Inflammatory macrophage treated with lipopolysaccharide for 4 hours (primary cell): ENCODE measurements around the gene CYYR1.

Experiments used
- DNase-seq: peaks from one replicate; pipeline ENCODE4 v3.0.0-alpha.2; 2020

The CYYR1 gene

DNA sequence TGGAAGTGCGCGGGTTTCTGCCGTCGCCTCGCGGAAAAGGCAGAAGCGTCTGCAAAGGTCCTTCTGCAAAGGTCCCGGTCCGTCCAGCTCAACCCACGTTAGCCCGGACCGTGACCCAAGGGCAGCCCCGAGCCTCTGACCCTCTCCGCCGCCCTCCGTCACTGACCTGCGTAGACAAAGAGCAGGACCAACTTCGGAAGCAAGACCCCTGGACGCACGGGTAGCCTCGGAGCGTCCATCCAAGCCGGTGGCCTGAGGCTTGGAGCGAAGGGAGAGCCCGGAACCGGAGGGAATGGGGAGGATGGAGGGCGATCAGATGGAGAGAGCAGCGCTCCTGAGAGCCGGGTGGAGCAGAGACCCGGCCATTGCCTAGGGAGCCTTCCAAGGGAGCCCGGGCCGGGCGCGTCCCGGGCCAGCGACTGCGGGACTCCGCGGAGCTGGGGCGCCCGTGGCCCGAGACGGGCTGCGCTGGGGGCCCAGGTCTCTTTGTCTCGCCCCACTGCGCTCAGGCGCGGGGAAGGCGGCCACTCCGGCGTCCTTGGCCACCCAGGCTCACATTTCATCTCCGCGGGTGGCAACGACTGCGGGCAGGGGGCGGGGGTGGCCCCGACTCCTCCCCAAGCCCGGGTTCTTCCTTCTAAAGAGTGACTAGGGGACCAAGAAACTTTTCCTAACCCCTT is at the start of gene CYYR1:
TSS of gene CYYR1 (minus strand) at position 585 of the 680 bp plus-strand sequence. CDS start at position 239, 346 bp downstream.
- no peak for DNase-seq

DNA sequence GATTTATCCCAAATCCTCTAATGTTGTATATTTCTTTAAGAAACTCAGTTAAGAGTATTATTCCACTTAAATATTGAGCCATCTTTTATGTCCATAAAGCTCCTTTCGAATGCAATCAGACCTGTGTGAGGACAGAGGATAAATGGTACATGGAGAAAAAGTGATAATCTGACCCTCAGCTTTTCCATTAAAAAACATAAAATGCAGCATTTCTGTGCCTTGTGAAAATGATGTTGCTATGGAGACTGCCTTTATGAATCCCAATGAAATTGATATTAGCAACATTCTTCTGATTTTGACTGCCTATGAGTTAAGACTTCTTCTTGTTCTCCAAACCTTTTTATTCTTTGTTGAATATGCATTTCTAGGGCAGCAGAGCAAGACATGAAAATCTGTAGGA is 44.1 kb upstream of the CYYR1 start:
- no peak for DNase-seq

- peak; percentile 8 for DNase-seq
These were observed 41.2 kb upstream of the CYYR1 start for GRCh38 chr21:26614251-26614650.

DNA sequence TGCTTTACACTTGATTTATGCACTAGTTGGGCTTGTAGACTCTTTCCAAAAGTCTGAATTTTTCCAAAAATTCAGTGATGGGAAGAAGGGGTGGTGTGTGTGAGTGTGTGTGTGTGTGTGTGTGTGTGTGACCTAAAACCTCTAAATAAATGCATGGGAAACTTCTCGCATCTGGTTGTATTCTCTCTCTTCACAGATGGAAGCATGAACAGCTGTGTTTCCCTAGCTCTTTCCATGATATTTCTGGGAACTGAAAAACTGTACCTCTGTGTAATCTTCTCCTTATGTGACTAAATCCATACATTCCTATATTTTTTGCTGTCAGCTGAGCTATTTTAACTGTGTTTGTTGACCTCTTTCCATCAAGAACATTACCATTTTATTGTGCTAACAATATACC is 26.2 kb upstream of the CYYR1 start:
- no peak for DNase-seq

DNA sequence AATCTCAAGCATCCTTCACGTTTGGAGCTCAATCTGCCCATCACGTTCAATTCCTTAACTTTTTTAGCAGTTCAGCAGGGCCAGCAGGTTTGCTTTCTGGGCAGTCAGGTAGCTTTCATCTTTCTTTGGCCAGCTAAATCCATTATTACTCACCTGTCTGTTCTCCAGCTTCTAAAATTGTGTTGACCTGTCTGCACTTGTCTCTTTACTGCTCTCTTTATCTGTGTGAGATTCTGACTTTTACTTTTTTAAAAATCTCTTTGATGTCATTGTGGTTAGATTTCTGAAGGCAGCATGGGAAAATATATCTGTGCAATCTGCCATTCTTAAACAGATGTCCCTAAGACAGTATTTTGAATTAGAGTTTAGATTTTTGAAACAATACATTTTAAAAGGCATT is 24.9 kb upstream of the CYYR1 start:
- DNase-seq = no peak

GRCh38 chr21:26597031-26597430 is 23.9 kb upstream of the CYYR1 start:
- DNase-seq = no peak

GRCh38 chr21:26595971-26596370 is 22.9 kb upstream of the CYYR1 start:
- no peak for DNase-seq

- no peak for DNase-seq
These were observed 20.7 kb upstream of the CYYR1 start for GRCh38 chr21:26593800-26594199.

DNA sequence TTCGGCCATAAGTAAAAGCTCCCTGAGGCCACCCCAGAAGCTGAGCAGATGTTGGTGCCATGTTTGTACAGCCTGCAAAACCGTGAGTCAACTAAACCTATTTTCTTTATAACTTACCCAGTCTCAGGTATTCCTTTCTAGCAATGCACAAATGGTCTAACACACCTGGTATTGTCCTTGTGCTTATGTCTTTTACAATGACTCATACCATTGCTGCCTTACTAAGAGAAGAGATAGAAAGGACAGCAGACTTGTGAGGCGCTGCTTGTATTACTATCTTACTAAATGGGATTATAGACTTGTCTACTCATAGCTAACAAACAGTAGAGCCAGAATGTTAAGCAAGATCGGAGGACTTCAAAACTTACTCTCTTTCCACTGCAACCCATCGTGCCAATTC is 18.5 kb upstream of the CYYR1 start:
- no peak for DNase-seq

- DNase-seq = no peak
These were observed 15.4 kb upstream of the CYYR1 start for GRCh38 chr21:26588446-26588845.

DNA sequence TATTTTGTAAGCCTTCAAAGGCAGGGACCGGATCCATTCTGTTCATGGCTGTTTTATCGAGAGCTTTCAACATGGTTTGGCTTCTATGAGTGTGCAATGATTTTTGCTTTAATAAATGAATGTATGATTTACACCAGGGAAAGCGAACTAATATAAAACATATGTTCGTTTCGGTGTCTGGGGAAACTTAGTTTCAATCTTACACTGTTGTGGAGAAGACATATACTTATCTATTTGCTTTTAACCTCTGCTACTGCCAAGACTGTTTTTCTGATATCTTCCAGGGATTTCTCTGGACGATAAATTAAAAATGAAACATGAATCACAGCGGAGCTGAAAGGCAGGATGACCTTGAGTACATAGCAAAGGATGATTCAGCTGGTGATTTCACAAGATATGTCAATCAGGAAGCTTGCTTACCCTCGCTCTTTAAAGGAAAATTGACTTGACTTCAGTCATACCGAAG is 14.7 kb upstream of the CYYR1 start:
- peak; percentile 39 for DNase-seq

- DNase-seq = no peak
These were observed 10.7 kb upstream of the CYYR1 start for GRCh38 chr21:26583769-26584168.

DNA sequence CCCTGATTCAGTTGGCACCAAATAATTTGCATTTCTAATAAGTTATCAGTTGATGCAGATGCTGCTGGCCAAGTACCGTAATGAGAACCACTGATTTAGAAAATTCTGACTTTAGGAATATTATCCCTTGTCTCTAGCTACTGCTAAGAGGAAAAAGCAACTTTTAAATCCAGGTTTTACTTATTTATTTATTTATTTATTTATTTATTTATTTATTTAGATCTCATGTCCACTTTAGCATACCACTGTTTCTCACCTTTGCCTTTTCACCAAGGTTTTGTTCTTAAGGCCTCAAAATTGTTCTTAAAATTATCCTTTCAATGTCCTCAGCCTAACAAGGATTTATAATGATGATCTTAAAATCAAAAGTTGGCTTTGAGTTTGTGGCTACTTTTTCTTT is 8.7 kb upstream of the CYYR1 start:
- DNase-seq = no peak

GRCh38 chr21:26572076-26572701 is 897 bp downstream of the CYYR1 start:
- no peak for DNase-seq

- no peak for DNase-seq
These were observed 2.9 kb downstream of the CYYR1 start for GRCh38 chr21:26570203-26570602.

GRCh38 chr21:26565546-26565945 is 7.5 kb downstream of the CYYR1 start:
- no peak for DNase-seq

- DNase-seq = peak; percentile 69
These were observed 8.0 kb downstream of the CYYR1 start for GRCh38 chr21:26565111-26565510.

- peak; percentile 21 for DNase-seq
These were observed 9.1 kb downstream of the CYYR1 start for GRCh38 chr21:26563856-26564503.

GRCh38 chr21:26560612-26561011 is 12.5 kb downstream of the CYYR1 start:
- DNase-seq = no peak

GRCh38 chr21:26559099-26559498 is 14.0 kb downstream of the CYYR1 start:
- DNase-seq = no peak

DNA sequence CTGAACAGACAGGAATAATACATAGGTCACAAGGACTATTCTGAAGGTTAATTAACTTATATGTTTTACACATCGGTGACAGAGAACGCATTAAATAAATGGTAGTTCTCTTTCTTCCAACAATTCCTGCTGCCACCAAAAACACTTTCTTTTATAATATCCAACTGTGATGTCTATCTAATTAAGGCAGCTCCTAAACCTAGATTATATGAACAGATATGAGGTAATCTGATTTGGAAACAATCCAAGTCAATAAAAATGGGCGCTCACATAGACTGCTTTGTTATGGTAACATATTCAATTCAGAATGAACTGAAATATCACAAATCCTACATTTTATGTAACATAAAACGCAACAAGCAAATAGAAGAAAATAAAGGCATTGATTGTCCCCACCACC is 16.0 kb downstream of the CYYR1 start:
- DNase-seq = no peak

DNA sequence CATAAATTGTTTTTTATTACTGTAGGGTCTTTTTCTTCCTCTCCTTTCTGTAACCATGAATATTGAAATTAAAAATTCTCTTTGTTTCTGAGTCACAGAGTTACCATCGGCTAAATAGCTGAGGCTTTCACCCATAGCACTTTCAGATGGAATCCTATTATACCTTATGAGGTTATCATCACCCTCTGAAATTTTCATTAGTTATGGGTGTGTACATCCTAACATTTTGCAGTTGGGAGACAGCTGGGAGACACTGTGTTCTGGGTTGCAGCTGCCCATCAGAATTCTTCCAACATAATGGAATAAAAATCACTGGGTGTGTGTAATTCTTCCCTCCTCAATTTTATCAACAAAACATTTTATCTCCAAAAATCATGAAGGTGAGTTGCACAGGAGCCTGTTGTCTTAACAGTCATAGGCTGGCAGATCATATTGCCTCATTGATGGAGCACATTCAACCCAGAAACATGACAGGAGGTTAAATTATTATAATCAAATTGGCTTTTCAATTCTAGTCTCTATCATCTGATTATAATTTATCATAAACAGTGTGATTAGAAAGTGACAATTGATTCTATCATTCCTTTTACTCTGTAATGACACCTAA is 17.4 kb downstream of the CYYR1 start:
- DNase-seq = no peak

DNA sequence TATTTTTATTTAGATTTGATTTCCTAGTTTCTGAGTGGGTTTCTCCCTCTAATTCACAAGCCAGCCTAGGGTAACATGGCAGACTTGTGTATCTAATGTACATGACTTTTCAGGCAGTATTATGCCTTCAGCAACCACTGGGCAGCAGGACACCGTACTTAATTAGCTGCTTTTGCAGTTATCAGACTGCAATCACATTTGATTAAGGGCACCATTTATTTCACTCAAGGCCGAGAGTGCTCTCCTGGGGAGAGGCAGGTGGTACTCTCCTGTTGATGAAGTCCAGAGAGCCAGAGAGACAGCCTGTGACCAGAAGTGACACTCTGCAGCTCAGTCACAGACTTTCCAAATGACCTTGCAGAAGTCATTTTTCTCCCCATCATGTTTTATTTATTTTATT is 18.7 kb downstream of the CYYR1 start:
- DNase-seq = no peak

- DNase-seq = no peak
These were observed 19.2 kb downstream of the CYYR1 start for GRCh38 chr21:26553898-26554297.
